NK-92 (cell line): ENCODE results near the gene SLC38A4.
"Not testable (repeated sequence)": the region's sequence is repeated elsewhere in the genome, so short reads cannot be mapped to it uniquely, and the experiment has no call there.

Experiments used
- DNase-seq: peaks from one replicate; lab custom pipeline; 2025; ENCODE audit not compliant: unreplicated experiment; lab: John Stamatoyannopoulos, UW

The SLC38A4 gene

DNA sequence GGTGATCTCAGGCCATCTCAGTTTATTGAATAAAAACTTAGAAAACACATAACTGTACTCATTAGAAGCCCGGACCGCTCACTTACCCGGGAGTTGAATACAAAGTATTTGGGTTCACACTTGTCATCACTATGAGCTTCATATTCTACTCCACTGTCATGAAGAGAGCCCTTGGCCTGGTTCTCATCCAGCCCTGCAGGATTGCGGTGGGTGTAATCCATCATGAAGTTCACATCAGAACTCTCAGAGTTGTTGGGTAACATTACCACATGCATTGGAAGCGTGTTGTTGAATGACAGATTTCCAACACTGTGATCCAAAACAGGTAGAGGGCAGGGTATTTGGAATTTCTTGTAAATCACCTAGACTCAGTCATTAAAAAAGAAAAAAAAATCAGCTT, 47.4 kb downstream of the SLC38A4 start:
- no peak for DNase-seq

DNA sequence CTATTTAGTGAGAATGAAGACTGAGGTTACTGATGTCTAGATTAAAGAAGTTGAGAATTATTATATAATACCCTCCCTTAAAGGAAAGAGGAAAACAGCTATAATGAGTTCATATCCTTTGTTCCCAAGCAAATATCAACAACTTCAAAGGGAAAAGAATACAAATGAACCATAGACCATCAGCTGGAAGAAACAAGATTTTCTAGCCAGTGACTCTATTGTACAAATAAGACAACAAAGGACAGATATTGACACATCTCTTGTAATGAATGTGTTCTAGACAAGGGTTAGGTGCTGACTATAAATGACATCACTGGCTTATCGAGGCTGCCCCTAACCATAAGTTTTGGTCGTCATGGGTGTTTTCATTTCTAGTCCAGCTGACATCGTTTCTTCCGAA, 48.2 kb downstream of the SLC38A4 start:
- DNase-seq, result no peak

DNA sequence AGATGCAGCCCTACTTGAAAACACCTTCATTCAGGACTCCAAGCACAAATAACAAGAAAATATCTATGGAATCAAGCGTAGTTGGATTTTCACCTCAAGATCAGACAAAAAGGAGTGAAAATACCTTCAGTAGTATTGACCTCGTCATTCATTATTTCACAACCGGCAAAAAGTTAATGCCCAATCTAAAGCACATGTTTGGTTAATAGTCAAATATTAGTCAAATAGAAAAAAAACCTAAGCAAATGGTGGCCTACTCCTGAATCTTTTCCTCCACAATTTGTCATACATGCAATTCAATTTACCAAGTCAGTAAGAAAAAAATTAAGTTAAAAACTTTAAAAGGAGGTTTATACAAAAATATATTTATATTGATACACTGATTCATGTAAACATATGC, 50.0 kb downstream of the SLC38A4 start:
- no peak for DNase-seq

DNA sequence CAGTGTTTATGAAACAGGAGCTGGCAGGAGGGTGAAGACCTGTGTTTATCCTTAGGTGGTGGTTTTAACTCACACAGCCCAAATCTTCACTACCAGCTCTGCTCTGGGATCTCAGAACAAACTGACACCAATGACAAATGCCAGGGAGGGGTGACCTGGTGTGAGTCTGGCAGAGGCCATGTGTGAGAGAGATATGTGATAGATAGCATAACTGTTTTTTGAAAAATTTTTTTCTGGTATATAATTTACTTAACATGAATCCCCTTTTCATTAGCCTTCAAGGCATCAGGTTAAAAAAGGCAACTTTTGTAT, 51.5 kb downstream of the SLC38A4 start:
- DNase-seq, result no peak

GRCh38 chr12:46773586-46774321, 52.0 kb downstream of the SLC38A4 start:
- no peak for DNase-seq

DNA sequence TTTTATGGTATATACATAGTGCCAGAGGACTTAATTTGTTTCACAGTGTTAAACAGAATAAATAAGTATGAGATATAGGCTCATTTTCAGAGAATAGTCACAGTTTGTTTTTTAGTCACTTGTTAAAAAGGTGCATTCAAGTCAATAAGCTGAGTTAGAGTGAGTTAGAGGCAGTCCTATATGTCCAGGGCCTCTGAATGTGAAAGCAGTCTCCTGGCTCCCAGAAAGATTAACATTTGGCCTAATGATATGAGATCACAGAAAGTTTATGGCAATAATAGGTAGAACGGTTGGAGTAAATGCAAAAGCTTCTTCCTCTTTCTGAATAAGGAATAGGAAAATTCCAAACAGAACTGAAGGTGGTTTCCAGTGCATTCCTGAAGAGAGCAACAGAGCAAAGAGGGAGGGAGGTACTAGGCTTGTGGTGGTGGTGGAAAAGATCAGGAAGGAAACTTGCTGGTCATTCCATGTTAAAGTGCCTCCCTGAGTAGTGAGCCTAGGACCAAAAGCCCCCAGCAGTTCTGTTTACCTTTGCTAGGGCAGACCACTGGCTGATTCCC, 54.4 kb downstream of the SLC38A4 start:
- DNase-seq, result no peak

GRCh38 chr12:46770501-46771183, 55.2 kb downstream of the SLC38A4 start:
- DNase-seq, result no peak

DNA sequence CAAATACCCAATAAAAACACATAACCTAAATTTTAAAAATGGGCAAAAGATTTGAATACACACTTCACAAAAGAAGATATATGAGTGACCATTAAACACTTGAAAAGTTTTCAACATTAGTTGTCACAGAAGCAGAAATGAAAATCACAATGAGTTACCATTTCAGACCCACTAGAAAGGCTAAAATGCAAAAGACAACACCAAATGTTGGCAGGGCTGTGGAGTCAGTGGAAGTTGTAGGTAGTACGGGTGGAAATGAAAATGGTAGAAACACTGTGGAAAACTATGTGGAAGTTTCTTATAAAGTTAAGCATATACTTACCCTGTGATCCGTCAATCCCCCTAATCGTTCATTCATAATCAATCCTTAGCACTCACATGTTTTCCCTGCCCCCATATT, 61.8 kb downstream of the SLC38A4 start:
- DNase-seq, result no peak

DNA sequence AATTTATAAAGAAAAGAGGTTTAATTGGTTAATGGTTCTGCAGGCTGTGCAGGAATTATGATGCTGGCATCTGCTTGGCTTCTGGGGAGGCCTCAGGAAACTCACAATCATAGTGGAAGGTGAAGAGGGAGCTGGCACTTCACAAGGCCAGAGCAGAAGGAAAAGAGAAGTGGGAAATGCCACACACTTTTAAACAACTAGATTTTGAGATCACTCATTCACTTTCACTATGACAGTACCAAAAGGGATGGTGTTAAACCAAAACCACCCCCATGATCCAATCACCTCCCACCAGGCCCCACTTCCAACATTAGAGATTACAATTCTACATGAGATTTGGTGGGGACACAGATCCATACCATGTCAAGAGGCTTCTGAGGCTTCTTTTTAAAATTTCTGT, 62.6 kb downstream of the SLC38A4 start:
- DNase-seq, result no peak

DNA sequence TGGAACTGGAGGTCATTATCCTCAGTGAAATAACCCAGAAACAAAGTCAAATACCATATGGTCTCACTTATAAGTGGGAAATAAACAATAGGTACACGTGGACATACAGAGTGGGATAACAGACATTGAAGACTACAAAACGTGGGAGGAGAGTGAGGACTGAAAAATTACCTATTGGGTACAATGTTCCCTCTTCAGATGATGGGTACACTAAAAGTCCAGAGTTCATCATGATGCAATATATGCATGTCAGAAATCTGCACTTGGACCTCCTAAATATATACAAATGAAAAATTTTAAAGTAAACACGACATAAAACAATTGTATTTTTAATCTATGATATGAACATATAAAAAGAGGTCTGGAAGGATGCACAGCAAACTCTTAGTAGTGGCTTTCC, 71.2 kb downstream of the SLC38A4 start:
- DNase-seq, result no peak

DNA sequence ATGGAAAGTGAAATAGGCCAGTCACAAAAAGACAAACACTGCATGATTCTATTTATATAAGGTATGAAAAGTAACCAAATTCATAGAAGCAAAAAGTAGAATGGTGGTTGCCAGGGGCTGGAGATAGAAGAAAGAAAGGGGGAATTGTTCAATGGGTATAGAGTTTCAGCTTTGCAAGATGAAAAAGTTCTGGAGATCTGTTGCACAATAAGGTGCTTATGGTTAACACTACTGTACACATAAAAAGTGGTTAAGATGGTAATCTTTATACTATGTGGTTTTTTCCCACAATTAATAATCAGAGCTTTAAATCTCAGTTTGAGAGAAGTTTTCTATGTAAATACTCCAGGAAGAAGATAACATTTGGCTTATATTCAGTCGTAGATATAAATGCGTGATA, 73.4 kb downstream of the SLC38A4 start:
- DNase-seq, result no peak

- DNase-seq, result no peak
Observed at GRCh38 chr12:46751173-46751572, 74.6 kb downstream of the SLC38A4 start.

DNA sequence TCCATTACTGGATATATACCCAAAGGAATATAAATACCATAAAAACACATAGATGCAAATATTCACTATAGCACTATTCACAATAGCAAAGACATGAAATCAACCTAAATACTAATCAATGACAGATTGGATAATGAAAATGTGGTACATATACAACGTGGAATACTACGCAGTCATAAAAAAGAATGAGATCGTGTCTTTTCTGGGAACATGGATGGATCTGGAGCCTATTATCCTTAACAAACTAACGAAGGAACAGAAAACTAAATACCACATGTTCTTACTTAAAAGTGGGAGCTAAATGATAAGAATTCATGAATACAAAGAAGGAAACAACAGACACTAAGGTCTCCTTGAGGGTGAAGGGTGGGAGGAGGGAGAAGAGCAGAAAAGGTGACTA, 76.5 kb downstream of the SLC38A4 start:
- no peak for DNase-seq

DNA sequence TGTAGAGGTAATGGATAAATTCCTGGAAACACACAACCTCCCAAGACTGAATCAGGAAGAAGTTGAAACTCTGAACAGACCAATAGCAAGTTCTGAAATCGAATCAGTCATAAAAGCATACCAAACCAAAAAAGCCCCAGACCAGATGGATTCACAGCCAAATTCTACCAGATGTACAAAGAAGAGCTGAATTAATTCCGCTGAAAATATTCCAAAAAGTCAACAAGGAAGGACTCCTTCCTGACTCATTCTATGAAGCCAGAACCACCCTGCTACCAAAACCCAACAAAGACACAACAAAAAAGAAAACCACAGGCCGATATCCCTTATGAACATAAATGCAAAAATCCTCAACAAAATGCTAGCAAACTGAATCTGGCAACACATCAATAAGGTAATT, 81.5 kb downstream of the SLC38A4 start:
- DNase-seq, result no peak

- no peak for DNase-seq
Observed at GRCh38 chr12:46743456-46743855, 82.3 kb downstream of the SLC38A4 start.

DNA sequence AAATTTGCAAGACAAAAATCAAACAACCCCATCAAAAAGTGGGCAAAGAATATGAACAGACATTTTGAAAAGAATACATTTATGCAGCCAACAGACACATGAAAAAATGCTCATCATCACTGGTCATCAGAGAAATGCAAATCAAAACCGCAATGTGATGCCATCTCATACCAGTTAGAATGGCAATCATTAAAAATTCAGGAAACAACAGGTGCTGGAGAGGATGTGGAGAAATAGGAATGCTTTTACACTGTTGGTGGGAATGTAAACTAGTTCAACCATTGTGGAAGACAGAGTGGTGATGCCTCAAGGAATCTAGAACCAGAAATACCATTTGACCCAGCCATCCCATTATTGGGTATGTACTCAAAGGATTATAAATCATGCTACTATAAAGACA, 83.5 kb downstream of the SLC38A4 start:
- not testable (repeated sequence) for DNase-seq

- DNase-seq, result no peak
Observed at GRCh38 chr12:46725332-46725731, 100.5 kb downstream of the SLC38A4 start.

- no peak for DNase-seq
Observed at GRCh38 chr12:46723629-46724419, 102.0 kb downstream of the SLC38A4 start.

GRCh38 chr12:46722394-46723185, 103.2 kb downstream of the SLC38A4 start:
- no peak for DNase-seq

DNA sequence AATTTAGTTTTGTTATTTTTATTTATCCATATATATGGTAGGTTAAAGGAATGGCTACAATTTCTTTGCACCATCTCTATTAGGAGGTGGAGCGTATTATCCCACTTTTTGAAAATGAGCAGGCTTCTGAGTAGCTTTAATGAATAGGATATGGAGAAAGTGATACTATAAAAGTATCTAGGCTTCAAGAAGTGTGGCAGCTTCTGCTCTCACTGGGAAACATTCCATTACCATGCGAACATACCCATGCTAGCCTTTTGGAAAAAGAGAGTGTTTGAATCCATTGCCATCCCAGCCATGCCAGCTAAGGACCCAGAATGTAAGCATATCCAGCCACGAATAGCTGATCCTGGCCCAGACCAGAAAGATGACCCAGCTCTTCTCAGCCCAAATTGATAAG, 107.3 kb downstream of the SLC38A4 start:
- DNase-seq, result no peak

GRCh38 chr12:46717868-46718267, 107.9 kb downstream of the SLC38A4 start:
- DNase-seq, result no peak
